HEK293 (cell line): ENCODE data around the gene BPIFB2.

Experiments used
- HOXA7 ChIP-seq: sonication (generic); formaldehyde crosslinking; IDR thresholded peaks from 2 replicates; pipeline ENCODE4 v1.8.1; 2022; ENCODE audit warnings: missing genetic modification reagents, borderline replicate concordance
- KLF7 ChIP-seq: fragments of 450-650 bp; formaldehyde crosslinking; IDR thresholded peaks from 2 replicates; pipeline ENCODE4 v1.5.1; 2016; ENCODE audit warnings: missing biosample characterization, missing genetic modification characterization, borderline replicate concordance
- OSR2 ChIP-seq: fragments of 450-650 bp; formaldehyde crosslinking; IDR thresholded peaks from 2 replicates; pipeline ENCODE4 v1.5.1; 2016; ENCODE audit warnings: missing biosample characterization, missing genetic modification characterization
- SP2 ChIP-seq: fragments of 450-650 bp; formaldehyde crosslinking; IDR thresholded peaks from 2 replicates; pipeline ENCODE4 v1.5.1; 2016; ENCODE audit warnings: missing biosample characterization, missing genetic modification characterization
- ZBTB20 ChIP-seq: fragments of 450-650 bp; formaldehyde crosslinking; IDR thresholded peaks from 2 replicates; pipeline ENCODE4 v1.5.1; 2016; ENCODE audit warnings: missing biosample characterization, missing genetic modification characterization
- ZFP41 ChIP-seq: fragments of 450-650 bp; formaldehyde crosslinking; IDR thresholded peaks from 2 replicates; pipeline ENCODE4 v1.5.1; 2016; ENCODE audit warnings: missing biosample characterization, missing genetic modification characterization, borderline replicate concordance
- ZNF624 ChIP-seq: fragments of 450-650 bp; formaldehyde crosslinking; IDR thresholded peaks from 2 replicates; pipeline ENCODE4 v1.5.1; 2017; ENCODE audit warnings: missing biosample characterization, missing genetic modification characterization
- ZNF776 ChIP-seq: fragments of 450-650 bp; formaldehyde crosslinking; IDR thresholded peaks from 2 replicates; pipeline ENCODE4 v1.5.0; 2017; ENCODE audit warnings: missing biosample characterization, missing genetic modification characterization, borderline replicate concordance
- TF ChIP-seq, protein P1 (sequence below): sonication (generic); formaldehyde crosslinking; IDR thresholded peaks from 2 replicates; pipeline ENCODE4 v1.8.1; 2022; ENCODE audit warnings: mild to moderate bottlenecking, moderate library complexity, missing genetic modification reagents
- TF ChIP-seq, protein P2 (sequence below): fragments of 450-650 bp; formaldehyde crosslinking; IDR thresholded peaks from 2 replicates; pipeline ENCODE4 v1.5.1; 2016; ENCODE audit warnings: missing biosample characterization, missing genetic modification characterization
- TF ChIP-seq, protein P3 (sequence below): fragments of 450-650 bp; formaldehyde crosslinking; IDR thresholded peaks from 2 replicates; pipeline ENCODE4 v1.5.1; 2016; ENCODE audit warnings: missing biosample characterization, missing genetic modification characterization
- TF ChIP-seq, protein P4 (sequence below): fragments of 450-650 bp; formaldehyde crosslinking; IDR thresholded peaks from 2 replicates; pipeline ENCODE4 v1.5.1; 2016; ENCODE audit warnings: missing biosample characterization, missing genetic modification characterization

DNA sequence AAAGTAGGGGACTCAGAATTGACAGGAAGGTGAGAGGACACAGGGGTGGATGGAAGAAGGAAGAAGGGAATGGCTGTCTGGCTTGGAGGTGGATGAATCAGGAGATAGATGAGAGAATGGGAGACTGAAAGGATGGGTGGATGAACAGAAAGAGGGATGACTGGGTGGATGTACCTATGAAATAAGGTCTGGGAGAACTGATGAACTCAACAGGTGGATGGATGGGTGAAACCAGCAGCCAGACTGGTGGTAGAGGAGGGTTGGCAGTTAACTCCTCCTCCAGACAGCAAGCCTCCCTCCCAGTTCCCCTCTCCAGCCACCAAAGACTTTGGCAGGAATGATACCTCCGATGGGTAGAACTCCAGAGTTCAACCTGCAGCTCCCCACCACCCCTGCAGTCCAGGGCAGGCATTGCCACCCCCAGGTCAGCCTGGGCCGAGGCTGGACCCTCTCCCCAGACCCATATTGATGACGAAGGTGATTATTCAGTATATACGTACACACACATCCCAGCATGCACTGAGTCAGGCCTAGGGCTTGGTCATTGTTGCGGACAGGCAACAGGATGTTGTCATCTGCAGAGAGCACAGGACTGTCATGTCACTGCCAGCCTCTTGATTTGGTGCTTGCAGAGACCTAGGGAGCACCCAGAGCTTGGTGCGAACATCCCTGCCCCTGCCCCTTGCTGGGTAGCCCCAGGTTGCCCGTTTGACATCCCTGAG, 5.3 kb upstream of the BPIFB2 start:
- TF ChIP-seq, protein P1, sequence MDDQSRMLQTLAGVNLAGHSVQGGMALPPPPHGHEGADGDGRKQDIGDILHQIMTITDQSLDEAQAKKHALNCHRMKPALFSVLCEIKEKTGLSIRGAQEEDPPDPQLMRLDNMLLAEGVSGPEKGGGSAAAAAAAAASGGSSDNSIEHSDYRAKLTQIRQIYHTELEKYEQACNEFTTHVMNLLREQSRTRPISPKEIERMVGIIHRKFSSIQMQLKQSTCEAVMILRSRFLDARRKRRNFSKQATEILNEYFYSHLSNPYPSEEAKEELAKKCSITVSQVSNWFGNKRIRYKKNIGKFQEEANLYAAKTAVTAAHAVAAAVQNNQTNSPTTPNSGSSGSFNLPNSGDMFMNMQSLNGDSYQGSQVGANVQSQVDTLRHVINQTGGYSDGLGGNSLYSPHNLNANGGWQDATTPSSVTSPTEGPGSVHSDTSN, result no peak
- TF ChIP-seq, protein P2, sequence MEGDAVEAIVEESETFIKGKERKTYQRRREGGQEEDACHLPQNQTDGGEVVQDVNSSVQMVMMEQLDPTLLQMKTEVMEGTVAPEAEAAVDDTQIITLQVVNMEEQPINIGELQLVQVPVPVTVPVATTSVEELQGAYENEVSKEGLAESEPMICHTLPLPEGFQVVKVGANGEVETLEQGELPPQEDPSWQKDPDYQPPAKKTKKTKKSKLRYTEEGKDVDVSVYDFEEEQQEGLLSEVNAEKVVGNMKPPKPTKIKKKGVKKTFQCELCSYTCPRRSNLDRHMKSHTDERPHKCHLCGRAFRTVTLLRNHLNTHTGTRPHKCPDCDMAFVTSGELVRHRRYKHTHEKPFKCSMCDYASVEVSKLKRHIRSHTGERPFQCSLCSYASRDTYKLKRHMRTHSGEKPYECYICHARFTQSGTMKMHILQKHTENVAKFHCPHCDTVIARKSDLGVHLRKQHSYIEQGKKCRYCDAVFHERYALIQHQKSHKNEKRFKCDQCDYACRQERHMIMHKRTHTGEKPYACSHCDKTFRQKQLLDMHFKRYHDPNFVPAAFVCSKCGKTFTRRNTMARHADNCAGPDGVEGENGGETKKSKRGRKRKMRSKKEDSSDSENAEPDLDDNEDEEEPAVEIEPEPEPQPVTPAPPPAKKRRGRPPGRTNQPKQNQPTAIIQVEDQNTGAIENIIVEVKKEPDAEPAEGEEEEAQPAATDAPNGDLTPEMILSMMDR (tag by site-specific recombination), result no peak
- TF ChIP-seq ZFP41 (no peak), ZNF624 (no peak), KLF7 (no peak), HOXA7 (CRISPR knock-in tag) (no peak), OSR2 (tag by site-specific recombination) (no peak), SP2 (tag by site-specific recombination) (no peak), ZBTB20 (no peak), ZNF776 (tag by site-specific recombination) (no peak)
- TF ChIP-seq, protein P3, sequence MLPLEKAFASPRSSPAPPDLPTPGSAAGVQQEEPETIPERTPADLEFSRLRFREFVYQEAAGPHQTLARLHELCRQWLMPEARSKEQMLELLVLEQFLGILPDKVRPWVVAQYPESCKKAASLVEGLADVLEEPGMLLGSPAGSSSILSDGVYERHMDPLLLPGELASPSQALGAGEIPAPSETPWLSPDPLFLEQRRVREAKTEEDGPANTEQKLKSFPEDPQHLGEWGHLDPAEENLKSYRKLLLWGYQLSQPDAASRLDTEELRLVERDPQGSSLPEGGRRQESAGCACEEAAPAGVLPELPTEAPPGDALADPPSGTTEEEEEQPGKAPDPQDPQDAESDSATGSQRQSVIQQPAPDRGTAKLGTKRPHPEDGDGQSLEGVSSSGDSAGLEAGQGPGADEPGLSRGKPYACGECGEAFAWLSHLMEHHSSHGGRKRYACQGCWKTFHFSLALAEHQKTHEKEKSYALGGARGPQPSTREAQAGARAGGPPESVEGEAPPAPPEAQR (tag by site-specific recombination), result no peak
- TF ChIP-seq, protein P4, sequence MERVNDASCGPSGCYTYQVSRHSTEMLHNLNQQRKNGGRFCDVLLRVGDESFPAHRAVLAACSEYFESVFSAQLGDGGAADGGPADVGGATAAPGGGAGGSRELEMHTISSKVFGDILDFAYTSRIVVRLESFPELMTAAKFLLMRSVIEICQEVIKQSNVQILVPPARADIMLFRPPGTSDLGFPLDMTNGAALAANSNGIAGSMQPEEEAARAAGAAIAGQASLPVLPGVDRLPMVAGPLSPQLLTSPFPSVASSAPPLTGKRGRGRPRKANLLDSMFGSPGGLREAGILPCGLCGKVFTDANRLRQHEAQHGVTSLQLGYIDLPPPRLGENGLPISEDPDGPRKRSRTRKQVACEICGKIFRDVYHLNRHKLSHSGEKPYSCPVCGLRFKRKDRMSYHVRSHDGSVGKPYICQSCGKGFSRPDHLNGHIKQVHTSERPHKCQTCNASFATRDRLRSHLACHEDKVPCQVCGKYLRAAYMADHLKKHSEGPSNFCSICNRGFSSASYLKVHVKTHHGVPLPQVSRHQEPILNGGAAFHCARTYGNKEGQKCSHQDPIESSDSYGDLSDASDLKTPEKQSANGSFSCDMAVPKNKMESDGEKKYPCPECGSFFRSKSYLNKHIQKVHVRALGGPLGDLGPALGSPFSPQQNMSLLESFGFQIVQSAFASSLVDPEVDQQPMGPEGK (tag by site-specific recombination), result no peak
